Rectal smooth muscle tissue (tissue), 1 donor: ENCODE data around the gene OGDH.
A peak's percentile ranks its signal among the peaks of the same experiment; 100 is the strongest.

Experiments used
- H3K27ac ChIP-seq: one replicate; pipeline ENCODE4 v1.7.0; 2013; ENCODE audit warnings: low read depth, low read length, inconsistent platforms
- H3K27me3 ChIP-seq: one replicate; pipeline ENCODE4 v1.7.0; 2013; ENCODE audit warnings: low read length; ENCODE audit not compliant: control insufficient read depth, insufficient read depth
- H3K36me3 ChIP-seq: one replicate; pipeline ENCODE4 v1.7.0; 2013; ENCODE audit warnings: low read length; ENCODE audit not compliant: control insufficient read depth, insufficient read depth
- H3K4me1 ChIP-seq: one replicate; pipeline ENCODE4 v1.7.0; 2013; ENCODE audit warnings: low read length; ENCODE audit not compliant: control insufficient read depth, insufficient read depth
- H3K4me3 ChIP-seq: one replicate; pipeline ENCODE4 v1.7.0; 2013; ENCODE audit warnings: low read length
- H3K9ac ChIP-seq: one replicate; pipeline ENCODE4 v1.7.0; 2013; ENCODE audit warnings: low read length

OGDH gene

DNA sequence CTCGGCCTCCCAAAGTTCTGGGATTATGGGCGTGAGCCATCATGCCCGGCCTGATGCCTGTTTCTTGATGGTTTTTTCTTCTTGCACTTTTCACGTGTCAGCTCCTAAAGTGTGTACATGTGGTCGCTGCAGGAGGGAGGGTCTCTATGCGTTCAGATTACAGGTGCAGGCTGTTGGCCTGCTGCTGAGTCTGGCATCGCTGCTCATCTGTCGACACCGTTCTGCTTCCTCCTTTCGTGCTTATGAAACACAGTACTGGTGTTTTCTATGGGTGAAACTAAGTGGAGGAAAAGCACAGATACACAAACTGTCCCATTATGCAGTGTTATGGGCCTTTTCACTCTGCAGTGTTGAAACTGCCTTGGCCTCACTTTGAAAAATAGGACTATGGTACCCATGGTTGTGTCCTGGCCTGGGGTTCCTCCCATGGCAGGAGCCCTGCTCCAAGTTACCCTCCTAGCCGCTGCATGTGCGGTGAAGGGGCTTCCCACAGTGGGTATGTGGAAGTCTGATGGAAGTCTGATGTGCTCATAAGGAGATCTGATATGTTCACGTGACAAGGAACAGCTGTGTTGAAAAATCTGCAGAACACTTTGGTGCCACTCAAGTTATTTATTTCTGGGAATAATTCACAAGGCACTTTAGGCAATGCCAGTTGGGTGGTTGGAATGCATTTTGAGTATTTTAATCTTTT, 23.5 kb downstream of the OGDH start:
- Histone ChIP-seq H3K9ac (no peak overlapping the region), H3K27me3 (no peaks in the 10 kb centered on the region), H3K4me1 (peaks cover 15% of the 10 kb centered on the region), H3K27ac (no peak overlapping the region), H3K4me3 (no peak overlapping the region), H3K36me3 (peaks cover 8% of the 10 kb centered on the region)

DNA sequence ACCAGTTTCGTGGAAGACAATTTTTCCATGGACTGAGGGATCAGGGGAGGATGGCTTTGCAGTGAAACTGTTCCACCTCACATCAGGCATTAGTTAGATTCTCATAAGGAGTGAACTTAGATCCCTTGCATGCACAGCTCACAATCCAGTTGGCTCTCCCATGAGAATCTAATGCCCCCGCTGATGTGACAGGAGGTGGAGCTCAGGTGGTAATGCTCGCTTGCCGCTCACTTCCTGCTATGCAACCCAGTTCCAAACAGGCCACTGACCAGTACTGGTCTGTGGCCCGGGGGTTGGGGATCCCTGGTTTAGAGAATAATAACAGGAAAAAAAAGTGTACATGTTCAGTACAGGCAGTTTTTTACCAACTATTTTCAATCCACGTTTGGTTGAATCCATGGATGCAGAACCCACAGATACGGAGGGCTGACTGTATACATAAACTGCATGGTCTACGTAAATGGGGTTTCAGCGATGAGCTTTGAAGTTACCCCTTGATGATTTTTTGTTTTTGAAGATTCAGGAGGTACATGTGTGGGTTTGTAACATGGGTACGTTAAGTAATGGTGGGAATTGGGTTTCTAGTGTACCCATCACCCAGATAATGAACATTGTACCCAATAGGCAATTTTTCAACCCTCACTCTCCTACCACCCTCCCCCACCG, 24.5 kb downstream of the OGDH start:
- Histone ChIP-seq H3K4me1 (peaks cover 17% of the 10 kb centered on the region), H3K36me3 (peaks cover 8% of the 10 kb centered on the region)

DNA sequence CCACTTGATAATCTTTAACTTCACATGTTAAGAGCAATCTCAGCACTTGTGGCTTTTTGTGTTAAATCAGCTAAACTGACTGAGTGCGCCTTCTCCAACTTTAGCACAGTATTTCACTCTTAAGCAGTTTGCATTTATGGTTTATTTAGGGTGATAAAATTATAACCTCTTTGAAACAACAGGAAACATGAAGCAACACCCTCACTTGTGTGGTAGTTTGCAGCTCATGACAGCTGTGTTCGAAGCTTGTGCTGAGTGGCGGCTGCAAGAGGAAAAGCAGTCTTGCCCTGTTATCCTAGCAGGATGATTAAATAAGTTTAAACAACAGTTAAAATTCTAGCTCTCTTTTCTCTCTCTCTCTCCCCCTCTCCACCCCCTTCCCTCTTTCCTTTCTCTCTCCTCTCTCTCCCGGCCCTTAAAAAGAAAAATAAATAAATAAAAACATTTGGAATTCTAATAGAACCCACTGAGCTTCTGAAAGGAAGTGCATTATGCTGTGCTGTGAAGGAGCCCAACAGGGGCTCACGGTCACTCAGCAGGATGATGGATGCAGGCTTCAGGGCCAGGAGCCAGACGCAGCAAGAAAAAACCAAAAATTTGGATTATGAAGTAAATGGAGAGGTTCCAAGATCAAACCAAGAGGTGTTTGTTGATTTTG, 25.2 kb downstream of the OGDH start:
- H3K4me1 ChIP-seq = peaks cover 17% of the 10 kb centered on the region
- no peaks in the 10 kb centered on the region for H3K27me3 ChIP-seq
- H3K4me3 ChIP-seq = no peak overlapping the region
- H3K27ac ChIP-seq = no peak overlapping the region
- no peak overlapping the region for H3K9ac ChIP-seq
- peaks cover 6% of the 10 kb centered on the region for H3K36me3 ChIP-seq

More for the DNA sequence above, 24.5 kb downstream of the OGDH start:
- H3K9ac ChIP-seq = no peak overlapping the region
- no peaks in the 10 kb centered on the region for H3K27me3 ChIP-seq
- no peak overlapping the region for H3K4me3 ChIP-seq
- H3K27ac ChIP-seq = no peak overlapping the region

DNA sequence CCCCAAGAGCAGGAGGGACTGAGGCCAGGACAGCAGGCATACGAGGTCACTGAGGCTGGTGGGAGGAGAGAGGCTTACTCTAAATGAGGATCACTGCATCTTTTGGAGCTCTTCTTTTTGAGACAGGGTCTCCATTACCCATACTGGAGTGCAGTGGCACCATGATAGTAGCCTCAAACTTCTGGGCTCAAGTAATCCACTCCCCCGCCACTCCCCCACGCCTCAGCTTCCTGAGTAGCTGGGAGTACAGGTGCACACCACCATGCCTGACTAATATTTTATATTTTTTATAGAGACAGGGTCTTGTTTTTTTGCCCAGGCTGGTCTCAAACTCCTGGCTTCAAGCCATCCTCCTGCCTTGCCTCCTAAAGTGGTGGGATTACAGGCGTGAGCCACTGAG, 25.8 kb downstream of the OGDH start:
- H3K4me1 ChIP-seq = peaks cover 17% of the 10 kb centered on the region
- no peak overlapping the region for H3K9ac ChIP-seq
- no peak overlapping the region for H3K4me3 ChIP-seq
- no peaks in the 10 kb centered on the region for H3K27me3 ChIP-seq
- no peak overlapping the region for H3K27ac ChIP-seq
- H3K36me3 ChIP-seq = peaks cover 4% of the 10 kb centered on the region

DNA sequence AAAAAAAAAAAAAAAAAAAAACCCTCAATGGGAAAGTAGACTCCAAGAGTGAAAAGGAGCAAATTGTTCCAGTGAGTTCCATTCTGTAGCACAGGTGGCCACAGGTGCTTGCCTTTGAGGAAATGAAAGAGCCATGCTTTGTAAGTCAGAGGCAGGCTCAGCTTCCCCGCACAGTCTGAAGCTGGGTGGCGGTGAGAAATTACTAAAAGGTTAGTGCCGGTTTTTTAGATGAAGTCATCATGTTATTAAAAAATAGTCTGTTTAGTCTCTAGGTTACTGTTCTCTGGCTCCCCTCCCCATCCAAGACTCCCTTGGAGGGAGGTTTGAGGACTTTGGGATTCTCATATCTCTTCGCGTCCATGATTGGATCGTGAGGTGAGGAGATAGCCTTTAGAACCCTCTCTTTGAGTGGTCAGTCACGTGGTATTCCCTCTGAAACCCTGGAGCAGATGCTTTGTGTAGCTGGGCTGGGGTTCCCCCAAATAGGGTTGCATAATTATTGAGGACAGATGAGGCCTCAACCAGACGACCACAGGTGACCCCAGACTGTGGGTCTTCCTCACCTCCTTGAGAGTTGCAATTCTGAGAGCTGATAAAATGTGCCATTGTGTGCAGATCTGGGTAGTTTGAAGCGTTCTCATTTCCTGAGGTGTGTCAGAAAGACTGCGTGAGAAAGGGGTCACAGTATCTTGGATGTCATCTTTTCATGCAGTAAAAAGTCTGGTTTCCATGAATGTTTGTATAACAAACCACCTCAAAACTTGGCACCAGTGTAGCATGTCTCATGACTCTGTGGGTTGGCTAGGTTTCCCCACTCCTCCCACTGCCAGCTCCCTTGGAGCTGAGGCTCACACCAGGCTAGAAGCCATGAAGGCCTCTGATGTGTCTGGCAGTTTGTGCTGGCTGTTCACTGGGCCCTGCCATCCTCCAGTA, 27.1 kb downstream of the OGDH start:
- Histone ChIP-seq H3K4me1 (peaks cover 17% of the 10 kb centered on the region), H3K9ac (no peak overlapping the region), H3K27ac (peak overlapping the region; percentile 81)

DNA sequence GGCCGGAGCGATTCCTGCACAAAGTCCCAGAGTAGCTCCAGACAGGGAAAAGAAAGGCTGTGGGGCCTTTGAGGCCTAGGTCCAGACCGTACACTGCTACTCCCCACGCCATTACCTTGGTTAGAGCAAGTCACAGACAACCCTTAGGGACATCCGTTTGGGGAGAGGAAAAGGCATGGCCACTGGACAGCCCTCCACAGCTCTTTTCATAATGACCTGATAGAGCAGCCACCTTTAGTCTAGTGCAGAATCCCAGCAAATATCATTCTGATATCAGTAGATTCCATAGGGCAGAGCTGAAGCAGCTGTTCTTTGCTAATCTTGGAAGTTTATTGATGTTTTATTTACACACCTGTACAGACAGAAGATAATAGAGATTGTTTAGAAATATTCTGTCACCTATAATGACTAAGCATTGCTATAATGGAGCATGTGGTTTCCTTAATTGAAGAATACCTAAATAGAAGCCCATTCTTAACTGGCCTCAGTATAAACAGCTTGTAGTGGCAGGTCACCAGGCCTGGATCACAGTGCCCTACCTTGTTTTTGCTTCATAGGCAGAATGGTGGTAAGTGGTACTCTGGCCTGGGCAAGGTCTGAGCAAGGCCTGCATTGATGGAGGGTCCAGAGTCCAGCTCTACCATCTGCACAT, 27.9 kb downstream of the OGDH start:
- H3K4me1 ChIP-seq = peaks cover 22% of the 10 kb centered on the region
- H3K9ac ChIP-seq = no peak overlapping the region
- H3K27ac ChIP-seq = peak overlapping the region; percentile 81

More for the DNA sequence above, 27.1 kb downstream of the OGDH start:
- Histone ChIP-seq H3K27me3 (no peaks in the 10 kb centered on the region), H3K4me3 (no peak overlapping the region), H3K36me3 (peaks cover 4% of the 10 kb centered on the region)

DNA sequence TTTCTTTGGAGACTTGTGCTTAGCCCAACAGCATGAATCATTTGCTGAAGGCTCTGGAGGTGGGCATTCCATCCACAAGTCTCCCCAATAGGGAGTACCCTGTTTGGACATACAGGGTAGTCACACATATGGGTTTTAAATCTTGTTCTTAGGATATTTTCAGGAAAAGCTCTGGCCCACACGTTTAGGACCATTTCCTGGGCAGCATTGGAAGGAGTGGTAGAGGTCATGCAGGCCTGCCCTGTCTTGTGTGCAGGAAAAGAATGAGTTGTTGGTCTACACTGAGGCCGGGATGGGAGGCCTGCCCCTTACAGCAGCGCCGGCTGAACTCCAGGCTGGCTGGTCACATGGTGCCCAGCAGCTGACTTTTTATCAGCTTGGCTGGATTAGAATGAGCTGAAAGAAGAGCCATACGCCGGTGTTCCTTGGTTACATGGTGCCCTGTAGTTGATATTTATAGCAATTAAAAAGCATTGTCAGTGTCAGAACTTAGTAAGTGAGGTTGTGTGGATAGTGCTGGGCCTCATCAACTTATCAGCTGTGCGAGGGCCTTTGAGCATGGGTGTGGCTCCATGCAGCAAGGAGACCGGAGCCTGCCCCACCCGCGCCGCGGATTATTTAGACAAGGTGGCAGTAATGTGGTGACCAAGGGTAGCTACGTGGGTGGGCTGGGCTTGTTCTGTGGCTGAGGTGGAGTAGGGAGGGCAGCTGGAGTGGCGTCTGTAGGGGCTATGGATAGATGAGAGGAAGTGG, 28.6 kb downstream of the OGDH start:
- no peaks in the 10 kb centered on the region for H3K27me3 ChIP-seq
- H3K4me1 ChIP-seq = peaks cover 28% of the 10 kb centered on the region
- peak overlapping the region; percentile 81 for H3K27ac ChIP-seq
- H3K36me3 ChIP-seq = peaks cover 2% of the 10 kb centered on the region
- H3K4me3 ChIP-seq = no peak overlapping the region
- no peak overlapping the region for H3K9ac ChIP-seq

More for the DNA sequence above, 27.9 kb downstream of the OGDH start:
- H3K4me3 ChIP-seq = no peak overlapping the region
- H3K36me3 ChIP-seq = peaks cover 4% of the 10 kb centered on the region
- H3K27me3 ChIP-seq = no peaks in the 10 kb centered on the region

DNA sequence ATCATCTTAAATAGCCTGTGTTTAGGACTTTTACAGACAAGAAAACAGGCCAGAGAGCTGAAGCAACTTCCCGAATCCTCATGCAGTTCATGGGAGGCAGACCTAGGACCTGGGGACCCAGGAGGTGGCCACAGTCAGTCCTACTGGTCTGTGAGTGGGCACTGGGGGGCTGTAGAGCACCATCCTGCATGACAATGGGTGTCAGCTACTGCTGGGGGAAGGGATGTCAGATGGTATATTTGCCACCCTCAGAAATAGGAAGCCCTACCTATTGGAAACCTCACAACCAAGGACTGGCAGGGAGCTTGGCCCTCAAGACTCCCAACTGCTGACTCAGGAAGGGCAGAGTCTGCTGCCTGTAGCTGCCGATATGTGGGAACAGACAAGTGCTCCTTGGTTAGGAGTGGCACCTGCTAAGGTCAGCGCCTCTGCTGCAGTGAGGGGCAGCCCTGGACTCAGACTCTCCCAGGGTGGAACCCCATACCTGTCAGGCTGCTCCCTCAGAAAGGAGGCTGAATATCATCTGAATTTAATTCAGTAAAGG, 29.7 kb downstream of the OGDH start:
- Histone ChIP-seq H3K4me1 (peaks cover 30% of the 10 kb centered on the region), H3K27me3 (no peaks in the 10 kb centered on the region), H3K36me3 (no peaks in the 10 kb centered on the region), H3K27ac (peak overlapping the region; percentile 15), H3K9ac (no peak overlapping the region), H3K4me3 (no peak overlapping the region)

DNA sequence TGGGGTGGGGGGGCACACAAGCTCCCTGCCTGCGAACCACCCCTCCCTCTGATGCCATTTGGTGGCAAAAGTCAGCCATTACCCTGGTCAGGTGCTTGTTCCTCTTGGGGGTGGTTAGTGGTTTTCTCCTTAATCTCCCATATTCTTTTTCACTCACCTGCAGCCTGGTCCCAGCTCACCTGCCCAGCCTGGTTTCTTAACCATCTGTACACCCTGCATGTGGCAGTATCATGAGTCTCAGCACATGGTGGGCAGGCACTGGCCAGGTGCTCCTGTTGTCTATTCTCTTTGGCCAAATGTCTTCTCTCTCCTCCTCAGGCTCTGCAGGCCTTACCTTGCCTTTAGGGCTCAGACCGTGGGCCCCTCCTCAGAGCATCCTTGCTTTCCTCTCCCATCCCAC, 30.5 kb downstream of the OGDH start:
- Histone ChIP-seq H3K4me3 (no peak overlapping the region), H3K27ac (no peak overlapping the region), H3K4me1 (peaks cover 30% of the 10 kb centered on the region)

DNA sequence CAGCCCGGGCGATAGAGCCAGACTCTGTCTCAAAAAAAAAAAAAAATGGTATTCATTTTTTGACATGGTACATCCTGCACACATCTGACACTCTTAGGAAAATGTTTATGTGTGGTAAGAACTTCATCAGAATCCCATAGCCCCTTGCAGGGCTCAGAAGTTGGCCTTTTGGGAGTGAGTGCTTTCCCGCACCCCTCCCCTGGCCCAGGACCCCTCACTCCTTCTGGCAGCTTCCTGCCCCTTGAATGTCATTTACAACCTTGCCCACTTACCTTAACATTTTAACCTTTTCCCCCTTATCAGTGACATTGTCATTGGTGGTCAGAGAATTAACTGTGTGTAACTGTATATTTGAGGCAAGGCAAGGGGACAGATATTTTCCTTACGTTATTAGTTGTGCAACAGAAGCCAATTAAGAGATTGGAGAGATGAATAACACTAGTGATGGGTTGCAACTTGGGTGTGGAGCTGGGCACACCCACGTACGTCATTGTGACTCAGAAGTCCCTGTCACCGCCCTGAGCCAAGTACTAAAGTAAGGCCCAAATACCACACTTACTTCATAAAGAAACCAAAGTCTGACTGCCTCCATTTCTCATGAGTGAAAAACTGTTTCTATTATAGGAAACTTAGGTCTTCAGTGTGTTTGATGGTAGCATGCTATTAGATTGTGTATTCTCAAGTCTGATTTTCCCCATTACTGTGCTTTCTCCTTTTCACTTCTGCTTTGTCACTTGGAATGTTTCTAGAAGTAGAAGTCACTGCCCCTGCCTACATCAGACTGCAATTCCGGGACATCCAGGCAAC, 31.6 kb downstream of the OGDH start:
- H3K4me1 ChIP-seq = peaks cover 30% of the 10 kb centered on the region
- no peaks in the 10 kb centered on the region for H3K36me3 ChIP-seq
- H3K4me3 ChIP-seq = no peak overlapping the region
- no peaks in the 10 kb centered on the region for H3K27me3 ChIP-seq
- peak overlapping the region; percentile 86 for H3K27ac ChIP-seq
- no peak overlapping the region for H3K9ac ChIP-seq

More for the DNA sequence above, 30.5 kb downstream of the OGDH start:
- Histone ChIP-seq H3K9ac (no peak overlapping the region), H3K27me3 (no peaks in the 10 kb centered on the region), H3K36me3 (no peaks in the 10 kb centered on the region)
